Nephron (organoid): Measurements from ENCODE around the gene KCNN4.
"Not testable (repeated sequence)": the region's sequence is repeated elsewhere in the genome, so short reads cannot be mapped to it uniquely, and the experiment has no call there.

Experiments
- H3K27ac Mint-ChIP-seq, 3 experiments: 2 replicates each; pipeline ENCODE4 v1.8.0; 2020; ENCODE audit warnings: mixed read lengths in 3 of 3, mild to moderate bottlenecking in 2 of 3, moderate library complexity in 1 of 3
- H3K27me3 Mint-ChIP-seq: 2 replicates; pipeline ENCODE4 v1.8.0; 2021; ENCODE audit warnings: low read depth, mild to moderate bottlenecking, moderate library complexity, mixed read lengths
- H3K36me3 Mint-ChIP-seq: 2 replicates; pipeline ENCODE4 v1.8.0; 2020; ENCODE audit warnings: low read depth, mixed read lengths
- H3K4me1 Mint-ChIP-seq: 2 replicates; pipeline ENCODE4 v1.8.0; 2020; ENCODE audit warnings: mixed read lengths
- H3K4me3 Mint-ChIP-seq, 3 experiments: 2 replicates each; pipeline ENCODE4 v1.8.0; 2020; ENCODE audit warnings: mild to moderate bottlenecking in 3 of 3, mixed read lengths in 3 of 3, moderate library complexity in 2 of 3
- H3K9me3 Mint-ChIP-seq: 2 replicates; pipeline ENCODE4 v1.8.0; 2020; ENCODE audit warnings: mixed read lengths
- TF ChIP-seq, protein P1 (sequence below), 3 experiments: fragments of 200-600 bp; sonication (generic); IDR thresholded peaks; one replicate each; pipeline ENCODE4 v1.5.0; 2021; ENCODE audit warnings: antibody characterized with exemption in 3 of 3; ENCODE audit not compliant: unreplicated experiment in 3 of 3

The KCNN4 gene

DNA sequence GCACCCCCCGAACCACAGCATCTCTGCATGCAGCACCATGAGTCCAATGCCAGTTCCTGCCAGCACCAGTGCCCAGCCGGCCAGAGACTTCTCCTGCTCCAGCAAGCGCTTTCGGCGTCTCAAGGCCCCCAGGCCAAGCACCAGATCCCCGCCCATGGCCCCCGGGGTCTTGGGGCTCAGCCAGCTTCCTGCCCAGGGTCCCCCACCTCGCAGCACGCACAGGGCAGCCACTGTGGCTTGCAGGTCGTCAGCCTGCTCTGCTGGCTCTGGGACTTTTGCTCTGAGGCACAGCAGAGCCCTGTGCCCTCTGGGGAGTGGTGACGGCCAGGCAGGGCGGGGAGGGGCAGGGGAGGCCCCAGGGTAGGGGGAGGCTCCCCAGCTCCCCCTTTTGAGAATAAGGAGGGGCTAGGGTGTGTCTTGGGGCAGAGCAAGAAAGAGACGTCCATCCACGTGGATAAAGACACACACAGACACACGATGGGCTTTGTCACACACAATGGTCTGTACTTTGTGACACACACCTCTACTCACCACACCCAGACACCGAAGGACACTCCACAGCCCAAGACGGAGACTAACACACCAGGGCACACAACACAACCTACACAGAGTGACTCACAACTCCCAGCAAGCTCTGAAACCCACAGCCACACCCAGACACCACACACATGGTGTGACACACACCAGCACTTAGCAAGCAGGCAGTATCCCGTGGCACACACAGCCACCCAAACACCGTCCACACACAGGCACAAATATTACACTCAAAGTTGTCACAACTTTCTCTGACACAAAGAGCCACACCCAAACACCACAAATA lies at the start of gene KCNN4:
Gene KCNN4, minus strand, starts transcription at position 268 of the 820 bp plus-strand sequence. Its CDS starts 112 bp downstream, at position 156.
- H3K27ac Mint-ChIP-seq = no peak within 1 kb of the TSS
- H3K4me1 Mint-ChIP-seq = peaks cover 10% of the 10 kb centered on the region
- no peak within 1 kb of the TSS for H3K4me3 Mint-ChIP-seq
- H3K27me3 Mint-ChIP-seq = peaks cover 14% of the 10 kb centered on the region
- H3K9me3 Mint-ChIP-seq = no peaks in the 10 kb centered on the region
- TF ChIP-seq, protein P1, sequence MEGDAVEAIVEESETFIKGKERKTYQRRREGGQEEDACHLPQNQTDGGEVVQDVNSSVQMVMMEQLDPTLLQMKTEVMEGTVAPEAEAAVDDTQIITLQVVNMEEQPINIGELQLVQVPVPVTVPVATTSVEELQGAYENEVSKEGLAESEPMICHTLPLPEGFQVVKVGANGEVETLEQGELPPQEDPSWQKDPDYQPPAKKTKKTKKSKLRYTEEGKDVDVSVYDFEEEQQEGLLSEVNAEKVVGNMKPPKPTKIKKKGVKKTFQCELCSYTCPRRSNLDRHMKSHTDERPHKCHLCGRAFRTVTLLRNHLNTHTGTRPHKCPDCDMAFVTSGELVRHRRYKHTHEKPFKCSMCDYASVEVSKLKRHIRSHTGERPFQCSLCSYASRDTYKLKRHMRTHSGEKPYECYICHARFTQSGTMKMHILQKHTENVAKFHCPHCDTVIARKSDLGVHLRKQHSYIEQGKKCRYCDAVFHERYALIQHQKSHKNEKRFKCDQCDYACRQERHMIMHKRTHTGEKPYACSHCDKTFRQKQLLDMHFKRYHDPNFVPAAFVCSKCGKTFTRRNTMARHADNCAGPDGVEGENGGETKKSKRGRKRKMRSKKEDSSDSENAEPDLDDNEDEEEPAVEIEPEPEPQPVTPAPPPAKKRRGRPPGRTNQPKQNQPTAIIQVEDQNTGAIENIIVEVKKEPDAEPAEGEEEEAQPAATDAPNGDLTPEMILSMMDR (IDR thresholded peaks at IDR 0.05; ENCODE audit: unreplicated experiment in 3 of 3) = no peak
- no peaks in the 10 kb centered on the region for H3K36me3 Mint-ChIP-seq

- Mint-ChIP-seq H3K36me3 (peaks cover 46% of the 10 kb centered on the region), H3K27ac (peak within 1 kb of the TSS; percentile 72 to 91 (median 89)), H3K4me3 (peak within 1 kb of the TSS; percentile 90 to 100 (median 98)), H3K27me3 (peaks cover 15% of the 10 kb centered on the region), H3K9me3 (peaks cover 21% of the 10 kb centered on the region), H3K4me1 (peaks cover 15% of the 10 kb centered on the region)
- TF ChIP-seq, protein P1 (IDR thresholded peaks at IDR 0.05; ENCODE audit: unreplicated experiment in 3 of 3) = no peak
These were observed 46.3 kb upstream of the KCNN4 start, which contains the start of gene ZNF283 for GRCh38 chr19:43826787-43827754. Gene ZNF283 (plus strand): TSS chr19:43827321. CDS start chr19:43833505, 6,184 bp downstream.

GRCh38 chr19:43824572-43824971 lies 43.8 kb upstream of the KCNN4 start:
- peaks cover 16% of the 10 kb centered on the region for H3K9me3 Mint-ChIP-seq
- peaks cover 25% of the 10 kb centered on the region for H3K27me3 Mint-ChIP-seq
- peaks cover 15% of the 10 kb centered on the region for H3K4me1 Mint-ChIP-seq
- H3K36me3 Mint-ChIP-seq = peaks cover 24% of the 10 kb centered on the region
- H3K27ac Mint-ChIP-seq, H3K4me3 Mint-ChIP-seq: not testable (repeated sequence)

DNA sequence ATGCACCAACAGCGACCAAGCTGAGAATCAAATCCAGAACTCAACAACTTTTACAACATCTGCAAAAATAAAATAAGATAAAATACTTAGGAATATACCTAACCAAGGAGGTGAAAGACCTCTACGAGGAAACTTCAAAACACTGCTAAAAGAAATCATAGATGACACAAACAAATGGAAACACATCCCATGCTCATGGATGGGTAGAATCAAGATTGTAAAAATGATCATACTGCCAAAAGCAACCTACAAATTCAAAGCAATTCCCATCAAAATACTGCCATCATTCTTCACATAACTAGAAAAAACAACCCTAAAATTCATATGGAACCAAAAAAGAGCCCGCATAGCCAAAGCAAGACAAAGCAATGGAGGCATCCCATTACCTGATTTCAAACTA lies 43.1 kb upstream of the KCNN4 start:
- H3K4me1 Mint-ChIP-seq = peaks cover 15% of the 10 kb centered on the region
- H3K27me3 Mint-ChIP-seq = peaks cover 25% of the 10 kb centered on the region
- H3K4me3 Mint-ChIP-seq, H3K27ac Mint-ChIP-seq: not testable (repeated sequence)
- H3K36me3 Mint-ChIP-seq = peaks cover 17% of the 10 kb centered on the region
- peaks cover 16% of the 10 kb centered on the region for H3K9me3 Mint-ChIP-seq

DNA sequence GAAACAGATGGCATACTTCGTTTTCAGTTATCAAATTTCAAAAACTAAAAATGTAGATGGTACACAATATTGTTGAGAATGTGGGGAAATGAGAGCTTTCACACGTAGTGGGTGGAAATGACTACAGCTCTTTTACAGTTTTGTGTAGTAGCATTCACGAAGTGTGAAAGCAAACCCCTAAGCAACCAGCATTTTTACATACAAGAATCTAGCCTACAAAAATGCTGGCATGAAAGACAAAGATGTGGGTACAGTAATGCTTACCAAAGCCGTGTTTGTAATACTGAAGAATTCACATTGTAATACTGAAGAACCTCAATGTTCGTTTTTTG lies 40.1 kb upstream of the KCNN4 start:
- Mint-ChIP-seq H3K36me3 (no peaks in the 10 kb centered on the region), H3K4me3 (no peak overlapping the region), H3K9me3 (peaks cover 4% of the 10 kb centered on the region), H3K27ac (no peak overlapping the region), H3K27me3 (peaks cover 30% of the 10 kb centered on the region), H3K4me1 (no peaks in the 10 kb centered on the region)
- TF ChIP-seq, protein P1 (IDR thresholded peaks at IDR 0.05; ENCODE audit: unreplicated experiment in 3 of 3) = no peak

GRCh38 chr19:43820098-43820883 lies 39.5 kb upstream of the KCNN4 start:
- peaks cover 4% of the 10 kb centered on the region for H3K9me3 Mint-ChIP-seq
- peaks cover 30% of the 10 kb centered on the region for H3K27me3 Mint-ChIP-seq
- no peaks in the 10 kb centered on the region for H3K36me3 Mint-ChIP-seq
- H3K4me1 Mint-ChIP-seq = no peaks in the 10 kb centered on the region
- H3K4me3 Mint-ChIP-seq = no peak overlapping the region
- no peak overlapping the region for H3K27ac Mint-ChIP-seq
- TF ChIP-seq, protein P1 (IDR thresholded peaks at IDR 0.05; ENCODE audit: unreplicated experiment in 3 of 3) = no peak
